ENCODE measurements around the gene BICD1.

Gene BICD1

GRCh38 chr12:32235251-32235650 is 128.6 kb downstream of the BICD1 start:
- H4K20me1 ChIP-seq (ENCODE audit: insufficient read depth), result no peaks in the 10 kb centered on the region
- H3K9ac ChIP-seq, result no peak overlapping the region
- no peak overlapping the region for H2AFZ ChIP-seq (ENCODE audit: low read depth)
- no peak overlapping the region for H3K4me2 ChIP-seq
- H3K4me3 ChIP-seq (IDR thresholded peaks at IDR 0.05; ENCODE audit: insufficient read depth, low read depth, low read length), result no peak overlapping the region
- no peak overlapping the region for H3K27ac ChIP-seq
- H3K4me1 ChIP-seq (ENCODE audit: low read depth, poor library complexity, severe bottlenecking), result no peaks in the 10 kb centered on the region
- H3K36me3 ChIP-seq (ENCODE audit: insufficient read depth), result no peaks in the 10 kb centered on the region
- TF ChIP-seq, protein P1, sequence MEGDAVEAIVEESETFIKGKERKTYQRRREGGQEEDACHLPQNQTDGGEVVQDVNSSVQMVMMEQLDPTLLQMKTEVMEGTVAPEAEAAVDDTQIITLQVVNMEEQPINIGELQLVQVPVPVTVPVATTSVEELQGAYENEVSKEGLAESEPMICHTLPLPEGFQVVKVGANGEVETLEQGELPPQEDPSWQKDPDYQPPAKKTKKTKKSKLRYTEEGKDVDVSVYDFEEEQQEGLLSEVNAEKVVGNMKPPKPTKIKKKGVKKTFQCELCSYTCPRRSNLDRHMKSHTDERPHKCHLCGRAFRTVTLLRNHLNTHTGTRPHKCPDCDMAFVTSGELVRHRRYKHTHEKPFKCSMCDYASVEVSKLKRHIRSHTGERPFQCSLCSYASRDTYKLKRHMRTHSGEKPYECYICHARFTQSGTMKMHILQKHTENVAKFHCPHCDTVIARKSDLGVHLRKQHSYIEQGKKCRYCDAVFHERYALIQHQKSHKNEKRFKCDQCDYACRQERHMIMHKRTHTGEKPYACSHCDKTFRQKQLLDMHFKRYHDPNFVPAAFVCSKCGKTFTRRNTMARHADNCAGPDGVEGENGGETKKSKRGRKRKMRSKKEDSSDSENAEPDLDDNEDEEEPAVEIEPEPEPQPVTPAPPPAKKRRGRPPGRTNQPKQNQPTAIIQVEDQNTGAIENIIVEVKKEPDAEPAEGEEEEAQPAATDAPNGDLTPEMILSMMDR (conservative IDR thresholded peaks at IDR 0.05; ENCODE audit: low read depth, low read length), result no peak
- no peaks in the 10 kb centered on the region for H3K27me3 ChIP-seq (ENCODE audit: insufficient read depth, low read depth)
- H3K79me2 ChIP-seq (ENCODE audit: insufficient read depth, low read depth), result no peaks in the 10 kb centered on the region

DNA sequence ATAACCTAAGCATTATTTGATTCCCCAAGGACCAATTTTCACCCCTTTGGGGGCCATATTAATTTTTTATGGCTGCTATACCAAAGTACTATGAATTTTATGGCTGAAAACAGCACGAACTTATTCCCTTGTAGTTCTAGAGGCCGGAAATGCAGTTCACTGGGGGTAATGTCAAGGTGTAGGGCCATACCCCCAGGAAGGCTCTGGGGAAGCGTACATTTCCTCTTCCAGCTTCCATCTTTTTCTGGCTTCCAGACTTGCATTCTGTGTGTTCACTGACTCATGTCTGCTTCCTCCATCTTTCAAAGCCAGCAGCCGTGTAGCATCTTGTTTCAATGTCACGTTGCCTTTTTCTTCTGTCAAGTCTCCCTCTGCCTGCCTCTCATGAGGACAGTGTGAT is 133.5 kb downstream of the BICD1 start:
- Histone ChIP-seq H3K79me2 (ENCODE audit: insufficient read depth, low read depth) (no peaks in the 10 kb centered on the region), H3K4me2 (no peak overlapping the region), H3K4me3 (IDR thresholded peaks at IDR 0.05; ENCODE audit: insufficient read depth, low read depth, low read length) (no peak overlapping the region), H3K4me1 (ENCODE audit: low read depth, poor library complexity, severe bottlenecking) (no peaks in the 10 kb centered on the region), H3K9ac (no peak overlapping the region), H2AFZ (ENCODE audit: low read depth) (no peak overlapping the region), H3K27ac (no peak overlapping the region), H3K36me3 (ENCODE audit: insufficient read depth) (no peaks in the 10 kb centered on the region), H3K27me3 (ENCODE audit: insufficient read depth, low read depth) (no peaks in the 10 kb centered on the region), H4K20me1 (ENCODE audit: insufficient read depth) (no peaks in the 10 kb centered on the region)
- TF ChIP-seq, protein P1 (conservative IDR thresholded peaks at IDR 0.05; ENCODE audit: low read depth, low read length), result no peak

GRCh38 chr12:32240831-32241230 is 134.2 kb downstream of the BICD1 start:
- H2AFZ ChIP-seq (ENCODE audit: low read depth), result no peak overlapping the region
- H3K9ac ChIP-seq, result no peak overlapping the region
- H4K20me1 ChIP-seq (ENCODE audit: insufficient read depth), result no peaks in the 10 kb centered on the region
- no peak overlapping the region for H3K4me2 ChIP-seq
- no peaks in the 10 kb centered on the region for H3K79me2 ChIP-seq (ENCODE audit: insufficient read depth, low read depth)
- H3K4me1 ChIP-seq (ENCODE audit: low read depth, poor library complexity, severe bottlenecking), result no peaks in the 10 kb centered on the region
- no peaks in the 10 kb centered on the region for H3K27me3 ChIP-seq (ENCODE audit: insufficient read depth, low read depth)
- H3K4me3 ChIP-seq (IDR thresholded peaks at IDR 0.05; ENCODE audit: insufficient read depth, low read depth, low read length), result no peak overlapping the region
- TF ChIP-seq, protein P1 (conservative IDR thresholded peaks at IDR 0.05; ENCODE audit: low read depth, low read length), result no peak
- no peaks in the 10 kb centered on the region for H3K36me3 ChIP-seq (ENCODE audit: insufficient read depth)
- no peak overlapping the region for H3K27ac ChIP-seq

DNA sequence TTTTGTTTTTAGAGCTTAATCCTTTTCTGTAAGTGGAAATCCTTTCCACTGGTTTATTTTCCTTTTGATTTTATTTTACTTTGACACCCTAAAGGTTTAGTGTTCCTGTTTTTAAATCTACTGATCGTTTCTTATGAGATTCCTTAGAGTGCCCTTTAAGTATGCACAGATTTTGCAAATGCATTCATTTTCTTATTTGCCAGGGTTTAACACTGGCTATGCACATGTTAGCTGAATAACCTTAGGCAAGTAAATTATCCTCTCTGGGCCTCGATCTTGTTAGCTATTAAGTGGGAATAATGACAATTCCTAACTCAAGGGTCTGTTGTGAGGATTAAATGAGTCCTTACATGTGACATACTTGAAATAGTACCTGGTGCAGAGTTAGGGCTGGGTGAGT is 136.0 kb downstream of the BICD1 start:
- H3K27ac ChIP-seq, result no peak overlapping the region
- H3K4me1 ChIP-seq (ENCODE audit: low read depth, poor library complexity, severe bottlenecking), result no peaks in the 10 kb centered on the region
- no peaks in the 10 kb centered on the region for H4K20me1 ChIP-seq (ENCODE audit: insufficient read depth)
- H3K27me3 ChIP-seq (ENCODE audit: insufficient read depth, low read depth), result no peaks in the 10 kb centered on the region
- no peaks in the 10 kb centered on the region for H3K79me2 ChIP-seq (ENCODE audit: insufficient read depth, low read depth)
- TF ChIP-seq, protein P1 (conservative IDR thresholded peaks at IDR 0.05; ENCODE audit: low read depth, low read length), result no peak
- H3K4me2 ChIP-seq, result no peak overlapping the region
- H3K9ac ChIP-seq, result no peak overlapping the region
- H3K4me3 ChIP-seq (IDR thresholded peaks at IDR 0.05; ENCODE audit: insufficient read depth, low read depth, low read length), result no peak overlapping the region
- no peaks in the 10 kb centered on the region for H3K36me3 ChIP-seq (ENCODE audit: insufficient read depth)
- H2AFZ ChIP-seq (ENCODE audit: low read depth), result no peak overlapping the region

Measured in KMS-11 (cell line).